H9 (cell line): Measurements from ENCODE around the gene JAK1. TPM values are rescaled to one million over a fixed set of nuclear protein-coding genes. Genes with fewer than 3 reads are reported as not detected.

Source experiments
- DNase-seq: peaks from one replicate; pipeline ENCODE4 v3.0.0-alpha.2; 2017
- H2AFZ ChIP-seq: one replicate; pipeline ENCODE4 v1.6.1; 2013; ENCODE audit warnings: mild to moderate bottlenecking, low read length, control low read depth, moderate library complexity
- H2AK5ac ChIP-seq: 2 replicates; pipeline ENCODE4 v1.6.1; 2013; ENCODE audit warnings: low read length, control low read depth, mixed read lengths; ENCODE audit not compliant: insufficient read length
- H2BK120ac ChIP-seq: one replicate; pipeline ENCODE4 v1.6.1; 2013; ENCODE audit warnings: low read depth, mild to moderate bottlenecking, low read length, control low read depth, inconsistent platforms; ENCODE audit not compliant: poor library complexity, severe bottlenecking
- H2BK12ac ChIP-seq: 2 replicates; pipeline ENCODE4 v1.6.1; 2013; ENCODE audit warnings: low read length, control low read depth, mixed read lengths, low read depth; ENCODE audit not compliant: insufficient read length
- H2BK15ac ChIP-seq: 2 replicates; pipeline ENCODE4 v1.6.1; 2013; ENCODE audit warnings: low read depth, low read length, control low read depth
- H2BK20ac ChIP-seq: one replicate; pipeline ENCODE4 v1.6.1; 2013; ENCODE audit warnings: low read depth, mild to moderate bottlenecking, low read length, control low read depth, inconsistent platforms; ENCODE audit not compliant: poor library complexity, severe bottlenecking
- H2BK5ac ChIP-seq: 2 replicates; pipeline ENCODE4 v1.6.1; 2013; ENCODE audit warnings: low read length, control low read depth, mixed read lengths; ENCODE audit not compliant: insufficient read length
- H3K14ac ChIP-seq: 2 replicates; pipeline ENCODE4 v1.6.1; 2013; ENCODE audit warnings: low read length, control low read depth; ENCODE audit not compliant: insufficient read depth
- H3K18ac ChIP-seq: 2 replicates; pipeline ENCODE4 v1.6.1; 2013; ENCODE audit warnings: low read depth, mild to moderate bottlenecking, mixed read lengths, low read length, control low read depth; ENCODE audit not compliant: insufficient read length
- H3K23ac ChIP-seq: 2 replicates; pipeline ENCODE4 v1.6.1; 2013; ENCODE audit warnings: low read length, control low read depth, mixed read lengths, low read depth; ENCODE audit not compliant: insufficient read length
- H3K23me2 ChIP-seq: 2 replicates; pipeline ENCODE4 v1.6.1; 2013; ENCODE audit warnings: low read depth, mild to moderate bottlenecking, mixed read lengths, low read length, control low read depth; ENCODE audit not compliant: insufficient read length, poor library complexity, severe bottlenecking
- H3K27ac ChIP-seq: 2 replicates; pipeline ENCODE4 v1.5.1; 2013; ENCODE audit warnings: low read length, control low read depth, mixed read lengths, low read depth; ENCODE audit not compliant: insufficient read length
- H3K27me3 ChIP-seq: 2 replicates; pipeline ENCODE4 v1.6.1; 2013; ENCODE audit warnings: low read length, control low read depth, inconsistent platforms; ENCODE audit not compliant: insufficient read depth
- H3K4ac ChIP-seq: 2 replicates; pipeline ENCODE4 v1.6.1; 2013; ENCODE audit warnings: low read depth, mild to moderate bottlenecking, control low read depth, inconsistent platforms, low read length, moderate library complexity
- H3K4me1 ChIP-seq: 2 replicates; pipeline ENCODE4 v1.6.1; 2013; ENCODE audit warnings: low read length, control low read depth, inconsistent platforms; ENCODE audit not compliant: insufficient read depth
- H3K4me2 ChIP-seq: 2 replicates; pipeline ENCODE4 v1.6.1; 2013; ENCODE audit warnings: low read length, control low read depth, mixed read lengths; ENCODE audit not compliant: insufficient read length, insufficient read depth
- H3K56ac ChIP-seq: 2 replicates; pipeline ENCODE4 v1.6.1; 2013; ENCODE audit warnings: low read depth, mild to moderate bottlenecking, mixed read lengths, low read length, control low read depth; ENCODE audit not compliant: insufficient read length
- H3K79me1 ChIP-seq: 2 replicates; pipeline ENCODE4 v1.6.1; 2013; ENCODE audit warnings: low read depth, mild to moderate bottlenecking, moderate library complexity, low read length, control low read depth, inconsistent platforms; ENCODE audit not compliant: insufficient read depth, poor library complexity, severe bottlenecking
- H3K79me2 ChIP-seq: 2 replicates; pipeline ENCODE4 v1.6.1; 2013; ENCODE audit warnings: low read length, control low read depth, inconsistent platforms; ENCODE audit not compliant: insufficient read depth
- H3K9ac ChIP-seq: 2 replicates; pipeline ENCODE4 v1.6.1; 2013; ENCODE audit warnings: low read length, control low read depth, mixed read lengths; ENCODE audit not compliant: insufficient read length; ENCODE audit errors: extremely low read depth
- H3K9me3 ChIP-seq: one replicate; pipeline ENCODE4 v1.6.1; 2013; ENCODE audit warnings: low read depth, low read length, inconsistent platforms; ENCODE audit not compliant: control insufficient read depth
- H3T11ph ChIP-seq: one replicate; pipeline ENCODE4 v1.6.1; 2013; ENCODE audit warnings: mild to moderate bottlenecking, low read length, control low read depth, inconsistent platforms
- H4K20me1 ChIP-seq: one replicate; pipeline ENCODE4 v1.6.1; 2013; ENCODE audit not compliant: control insufficient read depth, insufficient read length, insufficient read depth
- H4K5ac ChIP-seq: 2 replicates; pipeline ENCODE4 v1.6.1; 2013; ENCODE audit warnings: low read depth, mild to moderate bottlenecking, mixed read lengths, low read length, control low read depth; ENCODE audit not compliant: insufficient read length
- H4K8ac ChIP-seq: replicated peaks from 2 replicates; pipeline ENCODE4 v1.6.1; 2013; ENCODE audit warnings: low read length, control low read depth, mixed read lengths, low read depth; ENCODE audit not compliant: insufficient read length
- H4K91ac ChIP-seq: 2 replicates; pipeline ENCODE4 v1.6.1; 2013; ENCODE audit warnings: low read depth, mild to moderate bottlenecking, moderate library complexity, mixed read lengths, low read length, control low read depth; ENCODE audit not compliant: insufficient read length
- H3K27ac Mint-ChIP-seq, 3 experiments: 2 replicates in 2 of 3; 3 replicates in 1 of 3; pipeline ENCODE4 v1.8.0; 2020 to 2021; ENCODE audit warnings: mixed read lengths in 3 of 3, mild to moderate bottlenecking in 1 of 3, moderate library complexity in 1 of 3
- H3K27me3 Mint-ChIP-seq: 2 replicates; pipeline ENCODE4 v1.8.0; 2021; ENCODE audit warnings: low read depth, mild to moderate bottlenecking, moderate library complexity, mixed read lengths
- H3K36me3 Mint-ChIP-seq, 3 experiments: 2 replicates in 2 of 3; 3 replicates in 1 of 3; pipeline ENCODE4 v1.8.0; 2020 to 2021; ENCODE audit warnings: low read depth in 3 of 3, mixed read lengths in 3 of 3; ENCODE audit not compliant: insufficient read depth in 1 of 3
- H3K4me1 Mint-ChIP-seq, 2 experiments: 2 replicates each; pipeline ENCODE4 v1.8.0; 2020; ENCODE audit warnings: mixed read lengths in 2 of 2
- H3K4me3 Mint-ChIP-seq, 2 experiments: 2 replicates in 1 of 2; 3 replicates in 1 of 2; pipeline ENCODE4 v1.8.0; 2020 to 2021; ENCODE audit warnings: mild to moderate bottlenecking in 2 of 2, mixed read lengths in 2 of 2, moderate library complexity in 1 of 2
- H3K9me3 Mint-ChIP-seq, 2 experiments: 2 replicates in 1 of 2; 3 replicates in 1 of 2; pipeline ENCODE4 v1.8.0; 2020; ENCODE audit warnings: mild to moderate bottlenecking in 2 of 2, mixed read lengths in 2 of 2, moderate library complexity in 1 of 2
- CTCF ChIP-seq: fragments of 200-600 bp; sonication (generic); conservative IDR thresholded peaks from 3 replicates; pipeline ENCODE4 v1.8.0; 2021; ENCODE audit warnings: antibody characterized with exemption, mild to moderate bottlenecking
- WGBS: extraction: QIAGEN DNeasy Blood & Tissue Kit; methylation state at CpG from one replicate; pipeline ENCODE4 v1.1.7; 2013; ENCODE audit warnings: missing lambda C conversion rate, low lambda C conversion rate, mixed read lengths; ENCODE audit not compliant: insufficient read length; ENCODE audit errors: extremely low coverage; 5-methylcytosine and 5-hydroxymethylcytosine counted together
- total RNA-seq: library from RNA; stranded (reverse); gene quantifications from 2 replicates; pipeline ENCODE4 v1.2.1, GENCODE V29; 2021

JAK1 gene
- total RNA-seq, 1 experiment from 2014 or later: 12.8 TPM

GRCh38 chr1:64811131-64811530 is 155.2 kb downstream of the JAK1 start:
- H3K4ac ChIP-seq: no peak overlapping the region
- H2BK20ac ChIP-seq: no peak overlapping the region
- Mint-ChIP-seq H3K4me1 (no peaks in the 10 kb centered on the region), H3K27me3 (no peaks in the 10 kb centered on the region), H3K27ac (no peak overlapping the region), H3K36me3 (peaks cover 1 to 8% (median 2%) of the 10 kb centered on the region in 3 experiments; a peak in 3 of 7 replicates), H3K4me3 (no peak overlapping the region), H3K9me3 (no peaks in the 10 kb centered on the region)
- no peak overlapping the region for H3K4me2 ChIP-seq
- H3K23ac ChIP-seq: no peak overlapping the region
- H2BK12ac ChIP-seq: no peak overlapping the region
- H3K4me1 ChIP-seq: no peaks in the 10 kb centered on the region
- H2BK5ac ChIP-seq: no peak overlapping the region
- no peak overlapping the region for H4K5ac ChIP-seq
- no peak overlapping the region for H3K56ac ChIP-seq
- H2AFZ ChIP-seq: no peak overlapping the region
- H3K9ac ChIP-seq: no peak overlapping the region
- no peak overlapping the region for H3T11ph ChIP-seq
- no peak overlapping the region for H2AK5ac ChIP-seq
- no CpG with 5 or more reads among the region's 6 CpGs for WGBS
- H4K91ac ChIP-seq: no peak overlapping the region
- H3K18ac ChIP-seq: no peak overlapping the region
- no peaks in the 10 kb centered on the region for H4K20me1 ChIP-seq
- H3K23me2 ChIP-seq: no peaks in the 10 kb centered on the region
- H3K14ac ChIP-seq: no peak overlapping the region
- no peaks in the 10 kb centered on the region for H3K9me3 ChIP-seq
- no peaks in the 10 kb centered on the region for H3K79me1 ChIP-seq
- H2BK120ac ChIP-seq: no peak overlapping the region
- no peak overlapping the region for H4K8ac ChIP-seq
- H3K27me3 ChIP-seq: no peaks in the 10 kb centered on the region
- DNase-seq: no peak
- no peak for TF ChIP-seq CTCF
- H2BK15ac ChIP-seq: no peak overlapping the region
- no peak overlapping the region for H3K27ac ChIP-seq
- no peaks in the 10 kb centered on the region for H3K79me2 ChIP-seq
